Stimulated activated CD4-positive, alpha-beta T cell treated with anti-CD3 and anti-CD28 coated beads, Interleukin-12 subunit alpha, Interleukin-12 subunit beta, amount 100 ng/mL, for 4 hours (primary cell): ENCODE data around the gene MAGED4B.
"Not testable (repeated sequence)": the region's sequence is repeated elsewhere in the genome, so short reads cannot be mapped to it uniquely, and the experiment has no call there.

Experiments
- DNase-seq: peaks from one replicate; pipeline ENCODE4 v3.0.0-alpha.2; 2020

Gene MAGED4B, protein sequence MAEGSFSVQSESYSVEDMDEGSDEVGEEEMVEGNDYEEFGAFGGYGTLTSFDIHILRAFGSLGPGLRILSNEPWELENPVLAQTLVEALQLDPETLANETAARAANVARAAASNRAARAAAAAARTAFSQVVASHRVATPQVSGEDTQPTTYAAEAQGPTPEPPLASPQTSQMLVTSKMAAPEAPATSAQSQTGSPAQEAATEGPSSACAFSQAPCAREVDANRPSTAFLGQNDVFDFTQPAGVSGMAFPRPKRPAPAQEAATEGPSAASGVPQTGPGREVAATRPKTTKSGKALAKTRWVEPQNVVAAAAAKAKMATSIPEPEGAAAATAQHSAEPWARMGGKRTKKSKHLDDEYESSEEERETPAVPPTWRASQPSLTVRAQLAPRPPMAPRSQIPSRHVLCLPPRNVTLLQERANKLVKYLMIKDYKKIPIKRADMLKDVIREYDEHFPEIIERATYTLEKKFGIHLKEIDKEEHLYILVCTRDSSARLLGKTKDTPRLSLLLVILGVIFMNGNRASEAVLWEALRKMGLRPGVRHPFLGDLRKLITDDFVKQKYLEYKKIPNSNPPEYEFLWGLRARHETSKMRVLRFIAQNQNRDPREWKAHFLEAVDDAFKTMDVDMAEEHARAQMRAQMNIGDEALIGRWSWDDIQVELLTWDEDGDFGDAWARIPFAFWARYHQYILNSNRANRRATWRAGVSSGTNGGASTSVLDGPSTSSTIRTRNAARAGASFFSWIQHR

DNA sequence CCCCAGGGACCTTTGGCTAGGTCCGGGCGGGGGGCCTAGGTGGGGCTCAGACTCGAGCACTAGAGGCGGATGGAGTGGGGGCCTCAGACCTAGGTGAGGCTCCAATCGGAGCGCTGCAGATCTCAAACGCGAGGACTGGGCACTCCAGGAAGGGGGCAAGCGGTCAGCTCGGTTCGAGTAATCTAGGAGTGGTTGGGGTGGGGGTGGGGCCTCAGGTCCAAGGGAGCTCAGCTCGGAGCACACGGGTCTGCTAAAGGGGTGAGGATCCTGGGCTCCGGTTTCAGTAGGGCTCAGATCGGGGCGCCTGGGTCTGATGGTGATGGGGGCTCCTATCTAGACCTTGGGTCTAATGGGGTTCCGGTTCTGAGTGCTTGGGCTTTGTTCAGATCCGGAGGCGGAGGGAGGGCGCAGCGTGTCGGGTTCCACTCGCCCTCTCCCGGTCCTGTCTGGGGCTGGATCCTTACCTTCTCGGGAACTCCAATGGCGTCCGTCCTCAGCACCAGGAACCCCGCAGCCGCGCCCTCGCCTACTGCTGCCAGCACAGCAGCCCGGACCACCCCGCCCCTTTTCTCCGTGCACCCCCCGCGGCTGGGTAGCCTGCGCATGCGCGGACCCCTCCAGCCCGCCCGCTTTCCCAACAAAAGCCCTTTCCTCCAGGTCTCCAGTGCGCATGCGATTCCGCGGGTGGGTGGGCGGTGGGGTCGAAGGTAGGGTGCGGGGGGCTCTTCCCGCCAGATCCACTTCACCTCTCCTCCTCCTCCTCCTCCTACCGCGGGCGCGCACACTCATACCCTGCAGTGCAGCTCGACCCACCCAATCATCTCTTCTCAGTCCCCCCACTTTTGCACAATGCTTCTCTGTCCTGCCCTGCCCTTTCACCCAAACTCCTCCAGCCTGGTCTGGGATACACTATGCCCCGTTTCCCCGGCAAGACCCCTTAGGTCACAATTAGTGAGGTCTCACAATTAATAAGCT is at the start of gene MAGED4B:
TSS of gene MAGED4B (minus strand) at position 518 of the 975 bp plus-strand sequence. CDS start 1,011 bp downstream, outside the sequence.
- DNase-seq = not testable (repeated sequence)

DNA sequence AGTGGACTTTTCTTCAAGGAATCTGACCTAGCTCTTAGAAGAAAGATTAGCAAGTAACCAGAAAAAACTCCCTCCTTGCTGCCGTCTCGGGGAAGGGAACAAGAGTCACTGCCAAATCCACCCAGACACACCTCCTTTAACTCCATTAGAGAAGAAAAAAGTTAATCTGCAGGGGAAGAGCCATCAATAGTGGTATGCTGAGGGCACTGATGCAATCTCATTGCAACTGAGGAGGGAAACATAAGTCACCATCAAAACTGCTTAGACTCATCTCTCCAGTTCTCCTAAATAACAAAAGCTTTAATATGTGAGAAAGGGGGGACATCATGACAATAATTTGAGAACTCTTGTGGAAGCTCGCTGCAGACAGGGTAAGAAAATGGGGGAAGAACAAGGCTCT is 49.3 kb upstream of the MAGED4B start:
- no peak for DNase-seq

DNA sequence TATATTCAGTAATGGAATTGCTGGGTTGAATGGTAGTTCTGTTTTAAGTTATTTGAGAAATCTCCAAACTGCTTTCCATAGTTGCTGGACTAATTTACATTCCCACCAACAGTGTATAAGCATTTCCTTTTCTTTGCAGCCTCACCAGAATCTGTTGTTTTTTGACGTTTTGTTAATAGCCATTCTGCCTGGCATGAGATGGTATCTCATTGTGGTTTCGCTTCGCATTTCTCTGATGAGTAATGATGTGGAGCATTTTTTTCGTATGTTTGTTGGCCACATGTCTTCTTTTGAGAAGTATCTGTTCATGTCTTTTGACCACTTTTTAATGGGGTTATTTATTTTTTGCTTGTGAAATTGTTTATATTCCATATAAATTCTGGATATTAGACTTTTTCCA is 13.6 kb upstream of the MAGED4B start:
- DNase-seq = no peak

DNA sequence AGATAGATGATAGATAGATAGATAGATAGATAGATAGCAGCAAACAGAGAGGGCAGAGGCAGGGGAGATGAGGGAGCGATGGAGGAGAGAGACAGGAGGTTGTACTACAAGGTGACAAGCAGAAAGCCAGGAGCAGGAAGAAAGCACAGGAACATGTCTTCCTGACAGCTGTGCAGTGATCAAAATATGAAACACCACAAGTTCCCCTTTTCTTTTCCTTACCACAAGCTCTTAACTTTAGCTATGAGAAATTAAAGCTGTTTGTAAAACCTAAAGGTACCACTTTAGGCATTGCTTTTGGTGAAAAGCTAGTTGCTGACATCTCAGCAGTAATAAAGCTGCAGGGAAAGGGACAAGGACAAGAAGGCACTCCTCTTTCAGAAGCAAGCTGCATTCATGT is 9.1 kb upstream of the MAGED4B start:
- no peak for DNase-seq

DNA sequence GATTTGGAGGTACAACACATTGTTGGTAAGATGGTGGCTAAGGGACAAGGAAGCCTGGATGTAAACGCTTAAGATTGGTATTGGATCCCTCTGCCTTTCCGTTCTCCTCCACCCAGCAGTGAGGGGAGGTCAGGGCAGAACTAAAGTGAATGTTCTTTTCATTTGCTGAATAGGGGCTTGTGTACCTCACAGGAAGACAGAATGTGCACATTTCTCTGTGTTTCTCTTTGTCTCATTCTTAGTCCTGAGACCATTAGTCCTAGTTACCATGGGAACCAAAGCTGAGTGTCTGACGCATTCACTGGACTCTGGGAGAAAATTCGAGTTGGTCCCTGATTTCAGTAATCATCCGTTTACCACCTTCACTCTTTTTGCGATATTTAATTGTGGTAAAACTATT is 26.7 kb downstream of the MAGED4B start:
- not testable (repeated sequence) for DNase-seq

DNA sequence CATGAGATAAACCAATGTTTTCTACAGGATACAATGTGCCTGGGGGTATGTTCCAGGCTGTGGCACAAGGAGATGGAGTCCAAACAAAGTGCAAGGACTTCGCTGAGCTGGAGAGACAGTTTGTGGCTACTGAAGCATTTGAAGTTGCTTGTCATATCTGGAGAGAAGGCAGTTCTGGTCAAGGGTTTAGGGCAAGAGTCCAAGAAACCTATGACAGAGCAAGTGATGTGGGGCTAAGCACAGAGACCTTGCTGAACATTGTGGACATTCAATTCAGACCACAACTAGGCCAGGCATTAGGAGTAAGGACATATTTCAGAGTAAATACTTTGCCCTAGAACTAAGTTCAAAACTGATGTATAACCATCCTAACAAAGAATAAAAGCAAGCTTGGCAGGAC is 34.8 kb downstream of the MAGED4B start:
- DNase-seq = no peak

DNA sequence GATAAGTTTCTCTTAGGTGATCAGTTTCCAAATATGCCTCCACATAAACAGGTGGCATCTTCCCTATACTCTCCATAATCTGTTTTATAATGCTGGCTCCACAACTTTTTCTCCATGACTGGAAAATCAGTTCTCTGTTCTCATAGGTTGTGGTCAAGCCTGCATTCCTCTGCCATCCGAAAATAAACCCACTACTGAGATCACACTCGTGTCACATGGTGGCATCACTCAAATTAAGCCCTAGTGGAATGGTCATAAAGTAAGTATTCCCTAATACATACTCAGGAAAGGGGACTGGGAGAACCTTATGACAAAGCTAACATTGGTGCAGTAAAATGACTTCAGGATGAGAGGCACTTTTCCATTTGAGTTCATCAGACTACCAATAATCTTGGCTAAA is 37.6 kb downstream of the MAGED4B start:
- no peak for DNase-seq

DNA sequence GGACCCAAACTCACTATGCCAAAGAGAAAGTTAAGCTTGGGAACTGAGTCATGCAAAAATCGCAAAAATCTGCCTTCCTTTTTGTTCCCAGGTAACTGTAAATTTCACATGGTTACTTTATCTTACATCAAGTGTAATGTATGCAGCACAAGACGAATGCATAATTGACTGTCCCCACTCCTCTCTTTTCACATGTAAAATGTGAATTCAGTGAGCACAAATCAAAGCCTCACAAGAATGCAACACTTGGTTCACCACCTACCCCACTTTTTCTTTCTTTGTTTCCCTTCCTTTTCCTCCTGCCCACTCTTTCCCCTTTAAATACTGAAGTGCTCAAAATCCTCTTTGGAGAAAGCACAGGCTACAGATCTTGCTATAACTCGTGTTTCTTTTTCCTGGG is 53.2 kb downstream of the MAGED4B start:
- DNase-seq = no peak
